ENCODE data around the gene ITPR2.
"Not testable (repeated sequence)": the region's sequence is repeated elsewhere in the genome, so short reads cannot be mapped to it uniquely, and the experiment has no call there.

The ITPR2 gene

DNA sequence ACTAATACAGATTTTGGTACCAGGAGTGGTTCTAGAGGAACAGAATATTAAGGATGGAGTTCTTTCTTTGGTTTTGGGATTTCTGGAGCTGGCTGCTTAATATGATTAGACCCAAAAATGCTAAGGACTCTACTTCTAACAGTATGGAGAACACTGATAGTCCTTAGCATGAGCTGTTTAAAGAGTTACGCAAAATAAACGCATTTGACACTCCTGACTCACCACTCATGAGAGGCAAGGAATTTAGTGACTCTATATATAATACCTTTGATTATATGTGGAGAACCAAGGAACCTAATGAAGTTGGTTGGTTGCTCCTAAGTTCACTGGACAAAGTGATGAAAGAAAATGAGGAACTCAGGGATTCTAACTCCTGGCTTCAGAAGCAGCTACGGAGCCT lies 57.0 kb downstream of the ITPR2 start:
- not testable (repeated sequence) for H3K4me2 ChIP-seq (ENCODE audit: low read length); H3K4ac ChIP-seq (ENCODE audit: low read depth, low read length); H3K79me1 ChIP-seq (ENCODE audit: low read length); H4K91ac ChIP-seq (ENCODE audit: low read depth, low read length); H3K27me3 ChIP-seq (ENCODE audit: insufficient read depth, low read length); H3K4me1 ChIP-seq (ENCODE audit: control insufficient read depth in 1 of 2, insufficient read depth in 2 of 2, low read length in 2 of 2); H2BK5ac ChIP-seq (ENCODE audit: low read depth, low read length, poor library complexity); H3K9me3 ChIP-seq (ENCODE audit: insufficient read depth, low read depth, low read length); H4K8ac ChIP-seq (ENCODE audit: low read depth, low read length); H2AFZ ChIP-seq (ENCODE audit: insufficient read depth, low read length, poor library complexity); H2BK12ac ChIP-seq (ENCODE audit: low read length); H3K4me3 ChIP-seq (ENCODE audit: low read depth, low read length); H3K9ac ChIP-seq (ENCODE audit: low read length); H3K36me3 ChIP-seq (ENCODE audit: control insufficient read depth in 1 of 2, insufficient read depth in 2 of 2, low read length in 2 of 2); H3K18ac ChIP-seq (ENCODE audit: low read length); H2BK120ac ChIP-seq (ENCODE audit: insufficient read depth, low read length, poor library complexity); H3K79me2 ChIP-seq (ENCODE audit: control insufficient read depth, insufficient read depth, low read length, poor library complexity); H4K12ac ChIP-seq (ENCODE audit: low read depth, low read length); H3K27ac ChIP-seq (ENCODE audit: low read depth, low read length); H3K23ac ChIP-seq (ENCODE audit: low read length); H2AK5ac ChIP-seq (ENCODE audit: low read length); H3K14ac ChIP-seq (ENCODE audit: low read length)
- DNase-seq = peak; percentile 20 to 54
- no CpG with 5 or more reads among the region's 3 CpGs for WGBS (ENCODE audit: extremely low coverage, insufficient coverage, insufficient read length)

DNA sequence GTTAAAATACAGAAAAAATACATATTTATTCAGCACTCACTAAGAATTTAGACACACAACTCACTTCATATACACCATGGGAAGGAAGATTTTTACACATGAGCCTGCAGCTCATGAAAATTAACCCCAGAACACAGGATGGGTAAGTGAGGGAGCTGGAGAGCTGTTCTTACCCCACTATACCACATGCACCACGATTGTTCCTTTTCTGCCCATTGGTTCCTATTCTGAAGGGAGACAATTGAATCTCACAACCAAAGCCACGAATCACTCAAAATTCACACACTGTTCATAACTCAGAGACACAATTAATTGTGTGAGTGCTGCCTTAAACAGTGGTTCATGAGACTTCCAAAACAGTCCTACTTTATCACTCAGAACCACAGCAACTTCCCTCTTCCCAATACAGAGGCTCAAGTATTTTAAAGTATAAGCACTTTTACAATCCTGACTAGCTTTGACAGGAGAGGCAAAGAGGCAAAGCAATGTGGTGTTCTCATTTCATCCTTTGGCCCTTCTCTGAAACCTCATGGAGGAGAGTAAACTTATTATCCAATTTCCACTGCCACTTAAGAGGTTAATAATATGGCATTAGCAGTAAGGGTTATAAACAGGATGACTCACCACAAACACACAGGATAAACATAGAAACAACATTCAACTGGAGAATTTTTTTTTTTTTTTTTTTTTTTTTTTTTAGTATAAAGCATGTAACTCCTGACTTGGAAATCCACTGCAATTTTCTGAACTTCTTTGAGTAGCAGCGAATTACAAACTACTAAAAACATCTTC lies 59.5 kb downstream of the ITPR2 start:
- H3K4me2 ChIP-seq (ENCODE audit: low read length) = no peak overlapping the region
- H2BK5ac ChIP-seq (ENCODE audit: low read depth, low read length, poor library complexity) = no peak overlapping the region
- H3K14ac ChIP-seq (ENCODE audit: low read length) = no peak overlapping the region
- no peak overlapping the region for H3K23ac ChIP-seq (ENCODE audit: low read length)
- no peaks in the 10 kb centered on the region for H3K79me2 ChIP-seq (ENCODE audit: control insufficient read depth, insufficient read depth, low read length, poor library complexity)
- no CpG with 5 or more reads among the region's 3 CpGs for WGBS (ENCODE audit: extremely low coverage, insufficient coverage, insufficient read length)
- DNase-seq = no peak
- H3K18ac ChIP-seq (ENCODE audit: low read length) = no peak overlapping the region
- no peak overlapping the region for H3K4me3 ChIP-seq (ENCODE audit: low read depth, low read length)
- no peaks in the 10 kb centered on the region for H3K27me3 ChIP-seq (ENCODE audit: insufficient read depth, low read length)
- H2AFZ ChIP-seq (ENCODE audit: insufficient read depth, low read length, poor library complexity) = no peak overlapping the region
- H2BK12ac ChIP-seq (ENCODE audit: low read length) = no peak overlapping the region
- H3K27ac ChIP-seq (ENCODE audit: low read depth, low read length) = no peak overlapping the region
- no peaks in the 10 kb centered on the region for H3K4me1 ChIP-seq (ENCODE audit: control insufficient read depth in 1 of 2, insufficient read depth in 2 of 2, low read length in 2 of 2)
- no peaks in the 10 kb centered on the region for H3K36me3 ChIP-seq (ENCODE audit: control insufficient read depth in 1 of 2, insufficient read depth in 2 of 2, low read length in 2 of 2)
- no peak overlapping the region for H3K4ac ChIP-seq (ENCODE audit: low read depth, low read length)
- H3K9ac ChIP-seq (ENCODE audit: low read length) = no peak overlapping the region
- no peak overlapping the region for H4K12ac ChIP-seq (ENCODE audit: low read depth, low read length)
- no peaks in the 10 kb centered on the region for H3K9me3 ChIP-seq (ENCODE audit: insufficient read depth, low read depth, low read length)
- no peak overlapping the region for H4K8ac ChIP-seq (ENCODE audit: low read depth, low read length)
- no peak overlapping the region for H2BK120ac ChIP-seq (ENCODE audit: insufficient read depth, low read length, poor library complexity)
- no peaks in the 10 kb centered on the region for H3K79me1 ChIP-seq (ENCODE audit: low read length)
- H2AK5ac ChIP-seq (ENCODE audit: low read length) = no peak overlapping the region
- no peak overlapping the region for H4K91ac ChIP-seq (ENCODE audit: low read depth, low read length)

- no peak overlapping the region for H3K4ac ChIP-seq (ENCODE audit: low read depth, low read length)
- no peaks in the 10 kb centered on the region for H3K79me2 ChIP-seq (ENCODE audit: control insufficient read depth, insufficient read depth, low read length, poor library complexity)
- H3K27ac ChIP-seq (ENCODE audit: low read depth, low read length) = no peak overlapping the region
- H2AK5ac ChIP-seq (ENCODE audit: low read length) = no peak overlapping the region
- no peak overlapping the region for H3K18ac ChIP-seq (ENCODE audit: low read length)
- no peak overlapping the region for H2BK12ac ChIP-seq (ENCODE audit: low read length)
- no peak overlapping the region for H2BK120ac ChIP-seq (ENCODE audit: insufficient read depth, low read length, poor library complexity)
- H3K36me3 ChIP-seq (ENCODE audit: control insufficient read depth in 1 of 2, insufficient read depth in 2 of 2, low read length in 2 of 2) = no peaks in the 10 kb centered on the region
- no peak overlapping the region for H4K12ac ChIP-seq (ENCODE audit: low read depth, low read length)
- no peaks in the 10 kb centered on the region for H3K9me3 ChIP-seq (ENCODE audit: insufficient read depth, low read depth, low read length)
- no peak overlapping the region for H3K4me3 ChIP-seq (ENCODE audit: low read depth, low read length)
- H4K91ac ChIP-seq (ENCODE audit: low read depth, low read length) = no peak overlapping the region
- no peak overlapping the region for H2BK5ac ChIP-seq (ENCODE audit: low read depth, low read length, poor library complexity)
- no peak overlapping the region for H3K23ac ChIP-seq (ENCODE audit: low read length)
- DNase-seq = no peak
- H3K4me2 ChIP-seq (ENCODE audit: low read length) = no peak overlapping the region
- H3K9ac ChIP-seq (ENCODE audit: low read length) = no peak overlapping the region
- no peaks in the 10 kb centered on the region for H3K4me1 ChIP-seq (ENCODE audit: control insufficient read depth in 1 of 2, insufficient read depth in 2 of 2, low read length in 2 of 2)
- no peak overlapping the region for H3K14ac ChIP-seq (ENCODE audit: low read length)
- H2AFZ ChIP-seq (ENCODE audit: insufficient read depth, low read length, poor library complexity) = no peak overlapping the region
- no peaks in the 10 kb centered on the region for H3K27me3 ChIP-seq (ENCODE audit: insufficient read depth, low read length)
- no CpG with 5 or more reads among the region's 4 CpGs for WGBS (ENCODE audit: extremely low coverage, insufficient coverage, insufficient read length)
- no peak overlapping the region for H4K8ac ChIP-seq (ENCODE audit: low read depth, low read length)
- no peaks in the 10 kb centered on the region for H3K79me1 ChIP-seq (ENCODE audit: low read length)
Measured at GRCh38 chr12:26771861-26772260, 61.1 kb downstream of the ITPR2 start.

DNA sequence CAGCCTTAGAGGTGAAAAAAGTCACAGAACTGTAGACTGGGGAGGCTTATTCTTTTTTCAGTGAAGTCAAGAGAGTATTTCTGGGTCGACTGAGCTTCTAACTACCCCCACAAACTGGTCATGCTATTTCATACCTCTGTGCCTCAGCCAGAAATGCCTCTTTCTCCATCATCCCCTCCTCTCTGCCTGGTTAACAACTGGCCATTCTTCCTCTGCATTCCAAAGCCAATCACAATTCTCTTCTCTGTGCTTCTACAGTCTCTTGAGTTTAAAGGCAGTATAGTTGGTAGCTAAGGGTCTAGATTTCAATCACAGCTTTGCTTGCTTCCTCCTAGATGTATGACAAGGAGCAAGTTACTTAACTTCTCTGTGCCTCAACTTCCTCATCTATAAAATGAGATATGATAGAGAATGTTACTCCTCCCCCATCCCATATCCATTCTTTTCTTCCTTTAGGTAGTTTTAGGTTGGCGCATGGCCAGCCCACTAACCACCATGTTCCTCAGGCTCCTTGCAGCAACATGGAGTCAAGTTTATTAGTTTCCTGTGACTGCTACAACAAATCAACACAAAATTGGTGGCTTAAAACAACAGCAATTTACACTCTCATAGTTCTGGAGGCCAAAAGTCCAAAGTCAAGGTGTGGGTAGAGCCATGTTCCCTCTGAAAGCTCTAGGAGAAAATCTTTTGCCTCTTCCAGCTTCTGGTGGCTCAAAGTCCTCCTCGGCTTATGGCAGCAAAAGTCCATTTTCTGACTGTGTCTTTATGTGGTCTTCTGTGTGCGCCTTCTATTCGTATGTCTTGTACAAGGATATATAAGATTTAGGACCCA lies 62.5 kb downstream of the ITPR2 start:
- no peak overlapping the region for H2AFZ ChIP-seq (ENCODE audit: insufficient read depth, low read length, poor library complexity)
- no peaks in the 10 kb centered on the region for H3K79me2 ChIP-seq (ENCODE audit: control insufficient read depth, insufficient read depth, low read length, poor library complexity)
- H2BK120ac ChIP-seq (ENCODE audit: insufficient read depth, low read length, poor library complexity) = no peak overlapping the region
- no CpG with 5 or more reads among the region's 5 CpGs for WGBS (ENCODE audit: extremely low coverage, insufficient coverage, insufficient read length)
- no peak overlapping the region for H3K14ac ChIP-seq (ENCODE audit: low read length)
- no peaks in the 10 kb centered on the region for H3K79me1 ChIP-seq (ENCODE audit: low read length)
- no peak overlapping the region for H3K18ac ChIP-seq (ENCODE audit: low read length)
- no peak overlapping the region for H3K4me2 ChIP-seq (ENCODE audit: low read length)
- no peak overlapping the region for H3K27ac ChIP-seq (ENCODE audit: low read depth, low read length)
- H3K4me3 ChIP-seq (ENCODE audit: low read depth, low read length) = no peak overlapping the region
- H3K9me3 ChIP-seq (ENCODE audit: insufficient read depth, low read depth, low read length) = no peaks in the 10 kb centered on the region
- no peak overlapping the region for H3K9ac ChIP-seq (ENCODE audit: low read length)
- no peak overlapping the region for H4K91ac ChIP-seq (ENCODE audit: low read depth, low read length)
- H3K4ac ChIP-seq (ENCODE audit: low read depth, low read length) = no peak overlapping the region
- no peak overlapping the region for H2BK12ac ChIP-seq (ENCODE audit: low read length)
- H3K23ac ChIP-seq (ENCODE audit: low read length) = no peak overlapping the region
- no peaks in the 10 kb centered on the region for H3K27me3 ChIP-seq (ENCODE audit: insufficient read depth, low read length)
- H3K4me1 ChIP-seq (ENCODE audit: control insufficient read depth in 1 of 2, insufficient read depth in 2 of 2, low read length in 2 of 2) = no peaks in the 10 kb centered on the region
- no peak overlapping the region for H4K8ac ChIP-seq (ENCODE audit: low read depth, low read length)
- no peak overlapping the region for H4K12ac ChIP-seq (ENCODE audit: low read depth, low read length)
- no peaks in the 10 kb centered on the region for H3K36me3 ChIP-seq (ENCODE audit: control insufficient read depth in 1 of 2, insufficient read depth in 2 of 2, low read length in 2 of 2)
- no peak overlapping the region for H2BK5ac ChIP-seq (ENCODE audit: low read depth, low read length, poor library complexity)
- H2AK5ac ChIP-seq (ENCODE audit: low read length) = no peak overlapping the region
- no peak for DNase-seq

Measured in trophoblast cell (in vitro differentiated cells and primary cell).